ENCODE measurements around the gene LRRK1.

GRCh38 chr15:100897221-100898151 lies 21.7 kb upstream of the LRRK1 start:
- TF ChIP-seq CTCF (IDR thresholded peaks at IDR 0.05) (no peak), POLR2A (IDR thresholded peaks at IDR 0.05) (no peak)

All from esophagus squamous epithelium (tissue), 4 donors.